Liver (tissue), 3 donors: ENCODE results near the gene PRKD3.

Experiments used
- ATF3 ChIP-seq: IDR thresholded peaks from 2 replicates; pipeline ENCODE4 v1.6.1; 2016; ENCODE audit warnings: antibody characterized with exemption
- CTCF ChIP-seq: fragments of 150-350 bp; IDR thresholded peaks from 2 replicates; pipeline ENCODE4 v1.5.1; 2017; ENCODE audit warnings: improper control_type of control experiment, low read depth, low read length; ENCODE audit not compliant: missing input control
- EGR1 ChIP-seq, 2 donors: IDR thresholded peaks; 2 replicates each; pipeline ENCODE4 v1.6.1; 2016 to 2018; ENCODE audit warnings: antibody characterized with exemption in 2 of 2, low read depth in 2 of 2
- FOXA1 ChIP-seq: IDR thresholded peaks from 2 replicates; pipeline ENCODE4 v1.6.1; 2016; ENCODE audit warnings: antibody characterized with exemption
- GABPA ChIP-seq, 2 donors: IDR thresholded peaks in 1 of 2; conservative IDR thresholded peaks in 1 of 2; 2 replicates each; pipeline ENCODE4 v1.6.1; 2016; ENCODE audit warnings: antibody characterized with exemption in 2 of 2, mild to moderate bottlenecking in 1 of 2, moderate library complexity in 1 of 2
- JUND ChIP-seq, 2 donors: IDR thresholded peaks; 2 replicates each; pipeline ENCODE4 v1.6.1; 2016; ENCODE audit warnings: antibody characterized with exemption in 2 of 2
- NR2F2 ChIP-seq: IDR thresholded peaks from 2 replicates; pipeline ENCODE4 v1.6.1; 2016; ENCODE audit warnings: antibody characterized with exemption
- RAD21 ChIP-seq, 2 donors: IDR thresholded peaks; 2 replicates each; pipeline ENCODE4 v1.6.1; 2016; ENCODE audit warnings: antibody characterized with exemption in 2 of 2, mild to moderate bottlenecking in 2 of 2
- REST ChIP-seq: IDR thresholded peaks from 2 replicates; pipeline ENCODE4 v1.6.1; 2016; ENCODE audit warnings: antibody characterized with exemption, mild to moderate bottlenecking
- SP1 ChIP-seq: IDR thresholded peaks from 2 replicates; pipeline ENCODE4 v1.6.1; 2018; ENCODE audit warnings: antibody characterized with exemption, mild to moderate bottlenecking
- TAF1 ChIP-seq: conservative IDR thresholded peaks from 2 replicates; pipeline ENCODE4 v1.6.1; 2016; ENCODE audit warnings: antibody characterized with exemption, mild to moderate bottlenecking
- YY1 ChIP-seq: IDR thresholded peaks from 2 replicates; pipeline ENCODE4 v1.6.1; 2016; ENCODE audit warnings: antibody characterized with exemption, mild to moderate bottlenecking
- TF ChIP-seq, protein P1 (sequence below): IDR thresholded peaks from 2 replicates; pipeline ENCODE4 v1.6.1; 2016; ENCODE audit warnings: antibody characterized with exemption
- TF ChIP-seq, protein P2 (sequence below): IDR thresholded peaks from 2 replicates; pipeline ENCODE4 v1.6.1; 2016; ENCODE audit warnings: antibody characterized with exemption
- donor health status: healthy.
- donor health status: healthy.

DNA sequence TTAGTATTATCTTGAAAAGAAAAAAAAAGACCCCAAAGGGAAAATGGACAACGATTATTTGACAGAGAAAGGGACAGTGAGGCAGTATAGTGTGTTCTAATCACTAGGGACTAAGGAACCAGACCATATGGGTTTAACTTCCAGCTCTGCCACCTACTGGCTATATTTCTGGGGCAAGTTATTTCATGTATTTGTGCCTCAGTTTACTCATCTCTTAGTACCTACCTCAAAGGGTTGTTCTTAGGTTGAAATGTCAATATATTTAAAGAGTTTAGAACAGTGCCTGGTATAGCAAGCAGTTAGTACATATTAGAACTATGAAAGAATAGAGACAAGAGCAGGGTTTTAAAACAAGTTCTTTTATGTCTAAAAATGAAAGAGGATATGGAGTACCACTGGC is 42.7 kb downstream of the PRKD3 start:
- TF ChIP-seq CTCF (no peak), REST (no peak), TAF1 (no peak), FOXA1 (no peak), JUND (IDR thresholded peaks at IDR 0.05) (no peak), NR2F2 (no peak), RAD21 (IDR thresholded peaks at IDR 0.05) (no peak), SP1 (no peak), GABPA (IDR thresholded peaks at IDR 0.05 in 1 of 2, conservative IDR thresholded peaks at IDR 0.05 in 1 of 2) (no peak), EGR1 (IDR thresholded peaks at IDR 0.05; ENCODE audit: low read depth in 2 of 2) (no peak), ATF3 (no peak), YY1 (no peak)
- TF ChIP-seq, protein P1, sequence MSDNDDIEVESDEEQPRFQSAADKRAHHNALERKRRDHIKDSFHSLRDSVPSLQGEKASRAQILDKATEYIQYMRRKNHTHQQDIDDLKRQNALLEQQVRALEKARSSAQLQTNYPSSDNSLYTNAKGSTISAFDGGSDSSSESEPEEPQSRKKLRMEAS: no peak
- TF ChIP-seq, protein P2, sequence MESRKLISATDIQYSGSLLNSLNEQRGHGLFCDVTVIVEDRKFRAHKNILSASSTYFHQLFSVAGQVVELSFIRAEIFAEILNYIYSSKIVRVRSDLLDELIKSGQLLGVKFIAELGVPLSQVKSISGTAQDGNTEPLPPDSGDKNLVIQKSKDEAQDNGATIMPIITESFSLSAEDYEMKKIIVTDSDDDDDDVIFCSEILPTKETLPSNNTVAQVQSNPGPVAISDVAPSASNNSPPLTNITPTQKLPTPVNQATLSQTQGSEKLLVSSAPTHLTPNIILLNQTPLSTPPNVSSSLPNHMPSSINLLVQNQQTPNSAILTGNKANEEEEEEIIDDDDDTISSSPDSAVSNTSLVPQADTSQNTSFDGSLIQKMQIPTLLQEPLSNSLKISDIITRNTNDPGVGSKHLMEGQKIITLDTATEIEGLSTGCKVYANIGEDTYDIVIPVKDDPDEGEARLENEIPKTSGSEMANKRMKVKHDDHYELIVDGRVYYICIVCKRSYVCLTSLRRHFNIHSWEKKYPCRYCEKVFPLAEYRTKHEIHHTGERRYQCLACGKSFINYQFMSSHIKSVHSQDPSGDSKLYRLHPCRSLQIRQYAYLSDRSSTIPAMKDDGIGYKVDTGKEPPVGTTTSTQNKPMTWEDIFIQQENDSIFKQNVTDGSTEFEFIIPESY: no peak
